ENCODE data around the gene NLK.

GRCh38 chr17:28069061-28069460 is 26.6 kb downstream of the NLK start:
- TF ChIP-seq, protein P1, sequence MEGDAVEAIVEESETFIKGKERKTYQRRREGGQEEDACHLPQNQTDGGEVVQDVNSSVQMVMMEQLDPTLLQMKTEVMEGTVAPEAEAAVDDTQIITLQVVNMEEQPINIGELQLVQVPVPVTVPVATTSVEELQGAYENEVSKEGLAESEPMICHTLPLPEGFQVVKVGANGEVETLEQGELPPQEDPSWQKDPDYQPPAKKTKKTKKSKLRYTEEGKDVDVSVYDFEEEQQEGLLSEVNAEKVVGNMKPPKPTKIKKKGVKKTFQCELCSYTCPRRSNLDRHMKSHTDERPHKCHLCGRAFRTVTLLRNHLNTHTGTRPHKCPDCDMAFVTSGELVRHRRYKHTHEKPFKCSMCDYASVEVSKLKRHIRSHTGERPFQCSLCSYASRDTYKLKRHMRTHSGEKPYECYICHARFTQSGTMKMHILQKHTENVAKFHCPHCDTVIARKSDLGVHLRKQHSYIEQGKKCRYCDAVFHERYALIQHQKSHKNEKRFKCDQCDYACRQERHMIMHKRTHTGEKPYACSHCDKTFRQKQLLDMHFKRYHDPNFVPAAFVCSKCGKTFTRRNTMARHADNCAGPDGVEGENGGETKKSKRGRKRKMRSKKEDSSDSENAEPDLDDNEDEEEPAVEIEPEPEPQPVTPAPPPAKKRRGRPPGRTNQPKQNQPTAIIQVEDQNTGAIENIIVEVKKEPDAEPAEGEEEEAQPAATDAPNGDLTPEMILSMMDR (IDR thresholded peaks at IDR 0.05; ENCODE audit: low read depth, low read length): no peak
- TF ChIP-seq POLR2A (IDR thresholded peaks at IDR 0.05; ENCODE audit: extremely low read depth, insufficient read length): no peak
- TF ChIP-seq MAX (IDR thresholded peaks at IDR 0.05; ENCODE audit: low read depth, low read length): no peak
